GM21447 (cell line): Measurements from ENCODE around the gene CAPN10.

Experiments used
- ATAC-seq: cut with Tn5 transposase; IDR thresholded peaks from one replicate; pipeline ENCODE4 v1.9.1; 2021; ENCODE audit not compliant: unreplicated experiment

Gene CAPN10

DNA sequence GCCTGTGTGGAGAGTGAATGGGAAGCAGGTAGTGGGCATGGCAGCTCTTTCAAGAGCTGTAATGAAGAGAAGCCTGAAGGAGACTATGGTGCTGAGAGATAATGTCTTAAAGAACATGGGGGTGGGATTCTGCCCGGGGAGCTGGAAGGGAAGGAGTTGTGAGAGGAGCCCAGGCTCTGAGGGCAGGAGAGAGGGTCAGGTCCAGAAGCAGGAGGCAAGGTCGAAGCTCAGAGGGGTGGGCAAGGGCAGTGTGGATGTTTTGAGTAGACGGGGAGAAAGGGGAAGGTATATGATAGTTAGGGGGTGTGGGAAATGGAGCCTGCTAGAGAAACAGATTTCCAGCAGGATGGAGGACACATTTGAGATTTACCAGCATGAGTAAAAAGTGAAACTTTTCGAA, 2.1 kb downstream of the CAPN10 start:
- ATAC-seq, result no peak

- no peak for ATAC-seq
Measured at GRCh38 chr2:240589375-240589774, 2.8 kb downstream of the CAPN10 start.

DNA sequence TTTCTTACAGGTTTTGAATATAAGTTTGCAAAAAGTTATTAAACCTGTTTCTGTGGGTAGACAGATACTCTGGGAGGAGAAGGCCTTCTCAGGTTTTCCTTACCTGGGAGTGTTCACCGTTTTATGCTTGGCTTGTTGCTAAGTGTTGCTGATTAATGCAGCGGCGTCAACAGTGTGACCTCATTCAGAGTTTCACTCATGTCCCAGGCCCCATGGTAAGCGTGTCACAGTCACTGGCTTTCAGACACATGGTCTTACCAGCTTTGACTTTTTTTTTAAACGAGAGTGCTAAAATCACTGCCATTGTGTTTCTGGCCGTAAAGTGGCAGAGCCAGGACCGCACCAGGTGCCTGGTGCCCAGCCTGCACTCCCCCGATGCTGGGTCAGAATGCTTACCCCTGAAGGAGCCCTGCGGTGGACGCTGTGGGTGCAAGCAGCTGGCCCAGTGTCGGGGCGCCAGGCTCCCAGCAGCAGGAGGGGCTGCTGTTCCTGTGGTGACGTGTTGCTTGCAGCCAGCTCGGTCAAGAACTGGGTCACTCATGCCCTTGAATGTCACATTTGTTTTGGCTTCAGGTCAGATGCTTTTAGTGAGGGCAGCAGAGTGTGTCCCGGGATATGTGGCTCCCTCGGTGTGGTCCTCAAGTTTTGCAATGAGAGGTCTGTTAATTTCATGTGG, 3.5 kb downstream of the CAPN10 start:
- ATAC-seq, result no peak

- ATAC-seq, result no peak
Measured at GRCh38 chr2:240590681-240591111, 4.2 kb downstream of the CAPN10 start.

DNA sequence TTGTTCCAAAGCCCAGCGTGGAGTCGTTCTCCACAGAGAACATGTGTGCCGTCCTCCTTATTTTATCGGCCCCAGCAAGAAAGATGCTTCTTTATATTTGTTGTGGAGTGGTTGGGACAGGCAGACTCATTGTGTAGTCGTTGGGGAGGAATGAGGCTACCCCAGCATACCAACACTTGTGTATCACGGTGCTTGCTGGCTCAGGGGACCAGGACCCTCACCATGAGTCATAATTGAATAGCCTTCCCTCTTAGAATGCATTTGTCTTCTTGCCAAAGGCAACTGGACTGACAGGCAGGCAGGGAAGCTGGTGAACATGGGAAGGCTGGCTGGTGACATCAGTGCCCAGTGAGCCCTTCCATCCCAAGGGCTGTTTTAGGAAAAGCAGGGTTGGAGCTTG, 4.7 kb downstream of the CAPN10 start:
- ATAC-seq, result no peak

GRCh38 chr2:240591784-240592183, 5.2 kb downstream of the CAPN10 start:
- no peak for ATAC-seq

GRCh38 chr2:240593026-240593702, 6.6 kb downstream of the CAPN10 start:
- ATAC-seq, result no peak

DNA sequence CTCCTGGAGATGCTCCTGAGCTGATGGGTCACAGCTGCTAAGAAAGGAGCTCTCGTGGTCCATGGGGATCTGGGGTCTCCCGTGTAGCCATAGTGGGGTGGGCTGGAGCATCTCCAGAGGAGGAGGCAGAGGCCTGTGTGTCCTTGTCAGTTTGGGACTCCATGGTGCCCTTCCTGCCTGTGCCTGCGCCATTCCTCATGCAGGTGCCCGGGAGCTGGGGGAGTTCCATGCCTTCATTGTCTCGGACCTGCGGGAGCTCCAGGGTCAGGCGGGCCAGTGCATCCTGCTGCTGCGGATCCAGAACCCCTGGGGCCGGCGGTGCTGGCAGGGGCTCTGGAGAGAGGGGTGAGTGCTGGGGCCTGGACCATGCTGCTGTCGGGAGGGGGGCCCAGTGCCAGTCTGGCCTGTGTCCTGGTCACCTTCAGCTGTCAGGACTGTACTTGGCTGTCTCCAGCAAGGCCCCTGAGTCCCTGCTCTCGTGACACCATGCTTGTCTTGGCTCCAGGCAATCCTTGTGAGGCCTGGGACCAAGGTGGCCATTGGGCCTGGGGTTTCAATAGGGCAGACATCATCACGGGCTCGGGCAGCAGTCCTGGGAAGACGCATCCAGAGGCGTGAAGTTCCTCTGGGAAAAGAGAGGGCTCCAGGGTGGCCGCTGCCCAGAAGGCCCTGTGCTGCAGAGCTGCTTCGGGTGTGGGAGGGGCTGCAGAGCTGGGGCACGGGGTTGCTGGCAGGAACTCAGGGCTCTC, 7.3 kb downstream of the CAPN10 start:
- no peak for ATAC-seq

GRCh38 chr2:240594511-240595380, 8.2 kb downstream of the CAPN10 start:
- ATAC-seq, result no peak

- no peak for ATAC-seq
Measured at GRCh38 chr2:240595381-240596079, 9.0 kb downstream of the CAPN10 start.

DNA sequence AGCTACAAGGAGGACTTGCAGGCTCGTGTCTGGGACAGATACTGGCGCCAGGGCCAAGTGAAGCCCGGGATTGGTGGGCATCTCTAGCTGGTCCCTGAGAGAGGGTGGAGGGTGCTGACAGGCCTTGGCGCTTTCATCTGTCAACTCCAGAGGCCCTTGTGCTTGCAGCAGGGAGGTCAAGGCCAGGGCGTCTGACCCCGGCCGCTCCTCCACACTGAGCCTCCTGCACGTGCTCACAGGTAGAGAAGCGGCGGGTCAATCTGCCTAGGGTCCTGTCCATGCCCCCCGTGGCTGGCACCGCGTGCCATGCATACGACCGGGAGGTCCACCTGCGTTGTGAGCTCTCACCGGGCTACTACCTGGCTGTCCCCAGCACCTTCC, 9.5 kb downstream of the CAPN10 start:
- ATAC-seq, result no peak

DNA sequence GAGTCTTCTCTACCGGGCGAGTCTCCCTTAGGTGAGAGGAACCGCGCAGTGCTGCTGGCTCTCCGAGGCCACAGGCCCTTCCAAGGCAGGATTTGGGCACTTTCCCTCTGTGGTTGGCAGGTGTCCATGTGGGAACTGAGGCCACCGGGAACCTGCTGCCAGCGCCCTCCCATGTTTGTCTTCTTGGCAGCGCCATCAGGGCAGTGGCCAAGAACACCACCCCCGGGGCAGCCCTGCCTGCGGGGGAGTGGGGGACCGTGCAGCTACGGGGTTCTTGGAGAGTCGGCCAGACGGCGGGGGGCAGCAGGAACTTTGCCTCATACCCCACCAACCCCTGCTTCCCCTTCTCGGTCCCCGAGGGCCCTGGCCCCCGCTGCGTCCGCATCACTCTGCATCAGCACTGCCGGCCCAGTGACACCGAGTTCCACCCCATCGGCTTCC, 10.0 kb downstream of the CAPN10 start:
- ATAC-seq, result no peak

- no peak for ATAC-seq
Measured at GRCh38 chr2:240597054-240597418, 10.5 kb downstream of the CAPN10 start.

DNA sequence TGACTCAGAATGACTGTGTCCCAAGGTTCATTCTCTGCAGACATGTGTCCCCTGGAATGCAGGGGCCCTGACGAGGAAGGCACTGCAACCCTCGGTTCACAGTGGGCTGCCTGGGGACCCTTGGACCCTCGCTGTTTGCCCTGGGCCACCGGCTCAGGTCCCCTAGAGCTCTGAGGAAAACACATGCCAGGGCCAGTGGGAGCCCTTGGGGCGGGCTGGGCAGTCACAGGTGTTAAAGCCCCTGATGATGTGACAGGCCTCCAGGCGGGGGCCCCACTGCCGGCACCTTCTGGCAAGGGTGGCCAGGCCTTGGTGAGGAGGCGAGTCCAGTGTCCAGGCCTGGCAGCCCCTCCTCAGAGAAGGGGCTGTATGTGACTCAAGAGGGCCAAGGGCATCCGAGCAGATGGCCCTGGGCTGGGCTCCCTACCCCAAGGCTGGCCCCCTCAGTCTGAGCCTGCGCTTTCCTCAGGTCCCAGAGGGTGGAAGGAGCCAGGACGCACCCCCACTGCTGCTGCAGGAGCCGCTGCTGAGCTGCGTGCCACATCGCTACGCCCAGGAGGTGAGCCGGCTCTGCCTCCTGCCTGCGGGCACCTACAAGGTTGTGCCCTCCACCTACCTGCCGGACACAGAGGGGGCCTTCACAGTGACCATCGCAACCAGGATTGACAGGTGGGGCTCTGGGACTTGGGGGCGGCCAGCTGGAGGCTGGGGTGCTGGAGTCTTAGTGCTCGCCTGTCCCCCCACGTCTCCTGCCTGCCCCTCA, 11.1 kb downstream of the CAPN10 start:
- ATAC-seq, result no peak

- ATAC-seq, result no peak
Measured at GRCh38 chr2:240598311-240598911, 11.9 kb downstream of the CAPN10 start.

- ATAC-seq, result no peak
Measured at GRCh38 chr2:240599141-240599583, 12.6 kb downstream of the CAPN10 start.

DNA sequence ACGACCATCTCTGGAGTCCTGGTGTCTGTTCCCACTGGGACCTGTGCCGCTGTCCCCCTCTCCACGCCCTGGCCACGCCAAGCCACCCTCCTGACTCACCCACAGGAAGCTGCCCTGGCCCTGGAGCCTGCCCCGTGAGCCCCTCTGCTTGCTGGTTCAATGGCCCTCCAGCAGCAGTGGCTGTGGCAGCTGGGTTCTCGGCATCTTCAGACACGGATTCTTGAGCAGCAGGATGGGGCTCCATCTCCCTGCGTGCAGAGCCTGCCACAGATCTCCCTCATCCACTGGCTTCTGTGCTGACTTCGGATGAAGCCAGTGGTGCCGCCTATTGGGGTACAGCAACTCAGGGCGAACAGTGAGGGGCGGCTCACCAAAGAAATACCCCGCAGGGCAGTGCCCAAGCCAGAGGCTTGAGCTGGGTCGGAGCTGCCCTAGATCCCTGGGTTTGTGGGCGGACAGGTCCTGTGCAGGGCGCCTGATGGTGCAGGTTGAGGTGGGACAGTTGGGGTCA, 14.0 kb downstream of the CAPN10 start:
- no peak for ATAC-seq

DNA sequence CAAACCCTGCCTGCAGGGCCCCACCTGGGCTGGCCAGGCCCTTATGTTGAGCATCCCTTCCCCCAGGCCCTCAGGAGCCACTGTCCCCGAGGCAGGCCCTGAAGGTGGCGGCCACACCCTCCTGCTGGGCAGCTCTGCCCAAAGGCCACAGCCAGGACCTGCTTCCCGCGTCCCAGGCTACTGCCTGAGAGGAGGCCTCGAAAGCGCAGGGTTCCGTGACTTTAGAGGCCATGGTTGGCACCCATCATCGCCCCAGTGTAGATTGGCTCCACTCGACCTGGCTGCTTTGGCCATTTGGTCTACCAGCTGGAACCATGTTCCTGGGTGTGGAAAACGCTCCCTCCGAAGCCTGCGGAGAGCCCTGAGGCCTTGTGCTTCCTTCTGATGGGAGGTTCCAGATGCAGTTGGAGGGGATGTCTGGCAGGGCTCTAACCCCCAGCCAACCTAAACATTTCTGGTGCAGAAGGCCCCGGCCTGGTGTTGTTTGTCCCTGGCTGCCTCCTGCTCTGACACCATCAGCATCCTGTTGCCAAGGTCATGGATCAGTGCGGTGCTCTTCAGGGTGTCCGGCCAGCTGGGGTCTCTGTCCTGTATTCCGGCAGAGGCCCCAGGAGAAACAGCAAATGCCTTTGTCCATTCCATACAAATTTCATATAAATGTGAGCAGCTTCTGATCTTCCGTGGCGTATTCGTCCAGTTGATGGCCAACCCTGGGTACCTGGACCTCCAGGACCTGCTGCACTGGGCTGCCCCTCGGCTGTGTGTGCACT, 14.7 kb downstream of the CAPN10 start:
- no peak for ATAC-seq

GRCh38 chr2:240601831-240602160, 15.3 kb downstream of the CAPN10 start:
- ATAC-seq, result no peak
